Astrocyte (in vitro differentiated cells and primary cell): Measurements from ENCODE around the gene RBM14.

Experiments
- CTCF ChIP-seq: IDR thresholded peaks from 2 replicates; pipeline ENCODE4 v1.5.1; 2011; ENCODE audit warnings: low read depth, mild to moderate bottlenecking, inconsistent platforms, low read length, moderate library complexity; ENCODE audit not compliant: insufficient read depth
- EZH2 ChIP-seq: IDR thresholded peaks from 2 replicates; pipeline ENCODE4 v1.6.1; 2012; ENCODE audit warnings: mild to moderate bottlenecking, low read length, inconsistent platforms; ENCODE audit not compliant: insufficient read depth

- TF ChIP-seq CTCF (no peak), EZH2 (no peak)
Measured at GRCh38 chr11:66609721-66610617, 6.5 kb upstream of the RBM14 start.
